GM12878 (cell line): ENCODE measurements around the gene ARID3A. TPM values are rescaled to one million over a fixed set of nuclear protein-coding genes. Genes with fewer than 3 reads are reported as not detected.

Experiments
- BACH1 ChIP-seq: fragments of 450-650 bp; IDR thresholded peaks from 2 replicates; pipeline ENCODE4 v1.6.1; 2017; ENCODE audit warnings: mild to moderate bottlenecking, borderline replicate concordance
- CEBPZ ChIP-seq: fragments of 150-350 bp; IDR thresholded peaks from 2 replicates; pipeline ENCODE4 v1.6.1; 2016; ENCODE audit warnings: low read depth, low read length
- ESRRA ChIP-seq: IDR thresholded peaks from 2 replicates; pipeline ENCODE4 v1.6.1; 2012; ENCODE audit warnings: mild to moderate bottlenecking, low read length, improper control_type of control experiment
- IRF5 ChIP-seq: fragments of 450-650 bp; IDR thresholded peaks from 2 replicates; pipeline ENCODE4 v1.6.1; 2017; ENCODE audit warnings: borderline replicate concordance
- KDM1A ChIP-seq: fragments of 200-600 bp; sonication (generic); IDR thresholded peaks from 2 replicates; pipeline ENCODE4 v1.6.1; 2016; ENCODE audit warnings: borderline replicate concordance
- MEF2A ChIP-seq: IDR thresholded peaks from 2 replicates; pipeline ENCODE4 v1.6.1; 2011; ENCODE audit warnings: low read depth, mild to moderate bottlenecking, low read length, moderate library complexity; ENCODE audit not compliant: insufficient read depth
- MEF2B ChIP-seq: fragments of 450-650 bp; IDR thresholded peaks from 2 replicates; pipeline ENCODE4 v1.6.1; 2018; ENCODE audit warnings: mild to moderate bottlenecking, moderate library complexity; ENCODE audit not compliant: partially characterized antibody, poor library complexity, severe bottlenecking
- MTA2 ChIP-seq: fragments of 450-650 bp; IDR thresholded peaks from 2 replicates; pipeline ENCODE4 v1.6.1; 2016; ENCODE audit warnings: low read depth, mild to moderate bottlenecking, moderate library complexity
- MYC ChIP-seq: IDR thresholded peaks from 2 replicates; pipeline ENCODE4 v1.6.1; 2011; ENCODE audit warnings: mild to moderate bottlenecking, low read length, moderate library complexity, inconsistent platforms; ENCODE audit not compliant: insufficient read depth, insufficient replicate concordance, insufficient read length, severe bottlenecking
- SIN3A ChIP-seq: IDR thresholded peaks from 2 replicates; pipeline ENCODE4 v1.6.1; 2012; ENCODE audit warnings: low read depth, low read length, improper control_type of control experiment
- SIX5 ChIP-seq: IDR thresholded peaks from 2 replicates; pipeline ENCODE4 v1.6.1; 2011; ENCODE audit warnings: mild to moderate bottlenecking, low read depth, low read length, moderate library complexity; ENCODE audit not compliant: severe bottlenecking
- SMARCA5 ChIP-seq: fragments of 450-650 bp; IDR thresholded peaks from 2 replicates; pipeline ENCODE4 v1.6.1; 2017; ENCODE audit warnings: mild to moderate bottlenecking
- STAT3 ChIP-seq: IDR thresholded peaks from 2 replicates; pipeline ENCODE4 v1.6.1; 2011; ENCODE audit warnings: low read depth, low read length, improper control_type of control experiment
- USF1 ChIP-seq: IDR thresholded peaks from 2 replicates; pipeline ENCODE4 v1.6.1; 2011; ENCODE audit warnings: borderline replicate concordance, low read depth, mild to moderate bottlenecking, moderate library complexity, mixed read lengths, low read length; ENCODE audit not compliant: insufficient read depth; ENCODE audit errors: extremely low read length
- YY1 ChIP-seq: IDR thresholded peaks from 2 replicates; pipeline ENCODE4 v1.6.1; 2011; ENCODE audit warnings: low read depth, mild to moderate bottlenecking, low read length
- polyA plus RNA-seq, 11 experiments: library from polyadenylated mRNA; depleted of rRNA in 4 of 11; unstranded in 6 of 11; stranded (reverse) in 5 of 11; fragments of >200 nt; fragmentation: Nextera tagmentation in 4 of 11; fragmentation: Illumina TruSeq in 1 of 11; extraction: Ambion mirVana in 4 of 11; extraction: Trizol in 1 of 11; gene quantifications; 1 replicate in 1 of 11; 2 replicates in 10 of 11; pipeline versions ENCODE4 v1.2.1 to v1.2.3, GENCODE V29; 2011 to 2016; ENCODE audit warnings: inconsistent platforms in 2 of 11, missing spikeins in 2 of 11, low read depth in 1 of 11
- total RNA-seq, 4 experiments: library from RNA; depleted of rRNA in 3 of 4; stranded (reverse); fragments of >200 nt in 3 of 4; fragmentation: Illumina TruSeq in 1 of 4; extraction: Trizol in 1 of 4; gene quantifications; 2 replicates each; pipeline versions ENCODE4 v1.2.1 to v1.2.3, GENCODE V29; 2013 to 2021

ARID3A gene
- total and polyA plus RNA-seq, 10 of the 15 experiments (the other 5 are each of a cell fraction or from before 2014, with no cell fraction given): 0.76 to 70.0 (median 16.7) TPM

GRCh38 chr19:925087-925525 is 729 bp upstream of the ARID3A start (continued):
- no peak for TF ChIP-seq CEBPZ
- no peak for TF ChIP-seq ESRRA
- no peak for TF ChIP-seq MEF2B
- TF ChIP-seq IRF5: no peak
- TF ChIP-seq SMARCA5: peak; percentile 99
- TF ChIP-seq STAT3: no peak
- TF ChIP-seq SIX5: no peak
- TF ChIP-seq SIN3A: no peak; the same call in 1 of the 2 replicates
- TF ChIP-seq MEF2A: no peak
- no peak for TF ChIP-seq MTA2
- no peak for TF ChIP-seq YY1
- TF ChIP-seq USF1: peak; percentile 83
- TF ChIP-seq BACH1: no peak
- TF ChIP-seq KDM1A: no peak
- TF ChIP-seq MYC: peak; percentile 74
